AG09319 (cell line): ENCODE data around the gene RILPL1.
A peak's percentile ranks its signal among the peaks of the same experiment; 100 is the strongest.
"Not testable (repeated sequence)": the region's sequence is repeated elsewhere in the genome, so short reads cannot be mapped to it uniquely, and the experiment has no call there.

Source experiments
- DNase-seq: peaks from one replicate; pipeline ENCODE4 v3.0.0-alpha.2; 2010; ENCODE audit warnings: low read depth; ENCODE audit errors: extremely low read depth
- CTCF ChIP-seq: IDR thresholded peaks from 2 replicates; pipeline ENCODE4 v1.5.1; 2011; ENCODE audit warnings: low read depth, mild to moderate bottlenecking, inconsistent platforms, low read length, moderate library complexity

The RILPL1 gene

DNA sequence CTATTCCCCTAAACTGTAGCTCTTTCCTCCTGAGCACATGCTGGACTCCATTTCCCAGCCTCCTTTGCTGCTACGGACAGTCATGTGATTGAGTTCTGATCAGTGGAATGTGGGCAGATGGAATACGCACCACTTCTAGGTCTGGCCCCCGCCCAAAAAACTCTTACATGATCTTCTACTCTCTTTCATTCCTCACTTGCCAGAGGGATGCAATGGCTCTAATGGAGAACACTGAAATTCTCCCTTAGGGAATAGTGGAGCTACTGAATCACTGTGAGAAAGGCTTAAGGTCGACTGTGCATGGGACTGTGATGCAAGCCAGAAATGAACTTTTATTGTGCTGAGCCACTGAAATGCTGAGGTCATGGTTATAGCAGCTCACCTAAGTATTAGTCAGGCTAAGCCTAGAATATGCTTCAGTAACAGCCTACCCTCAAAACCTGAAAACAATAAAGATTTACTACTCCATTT is 37.9 kb upstream of the RILPL1 start:
- no peak for TF ChIP-seq CTCF

DNA sequence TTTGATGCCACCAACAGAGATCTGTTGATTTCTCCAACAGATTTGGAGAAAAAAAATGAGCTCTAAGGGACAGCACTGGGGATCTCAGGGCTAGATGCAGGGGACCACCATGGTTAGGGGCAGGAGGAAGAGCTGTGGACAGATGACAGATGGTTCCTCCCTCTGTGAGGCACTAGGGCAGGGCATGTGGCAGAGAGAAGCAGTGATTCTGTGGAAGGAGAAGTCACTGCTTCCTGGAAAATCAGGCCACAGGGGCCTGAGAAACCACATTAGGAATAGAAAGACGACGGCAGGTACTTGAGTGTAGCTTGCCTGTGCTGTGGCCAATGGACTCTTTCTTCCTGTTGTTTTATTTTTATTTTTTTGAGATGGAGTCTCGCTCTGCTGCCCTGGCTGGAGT is 25.9 kb upstream of the RILPL1 start:
- DNase-seq, result no peak

More for the DNA sequence above, 37.9 kb upstream of the RILPL1 start:
- peak; percentile 39 for DNase-seq

GRCh38 chr12:123558487-123558886 is 25.0 kb upstream of the RILPL1 start:
- not testable (repeated sequence) for DNase-seq

More for the DNA sequence above, 25.9 kb upstream of the RILPL1 start:
- TF ChIP-seq CTCF, result no peak

- DNase-seq, result not testable (repeated sequence)
Measured at GRCh38 chr12:123554843-123555242, 21.3 kb upstream of the RILPL1 start.

GRCh38 chr12:123554136-123554535 is 20.6 kb upstream of the RILPL1 start:
- DNase-seq, result not testable (repeated sequence)

DNA sequence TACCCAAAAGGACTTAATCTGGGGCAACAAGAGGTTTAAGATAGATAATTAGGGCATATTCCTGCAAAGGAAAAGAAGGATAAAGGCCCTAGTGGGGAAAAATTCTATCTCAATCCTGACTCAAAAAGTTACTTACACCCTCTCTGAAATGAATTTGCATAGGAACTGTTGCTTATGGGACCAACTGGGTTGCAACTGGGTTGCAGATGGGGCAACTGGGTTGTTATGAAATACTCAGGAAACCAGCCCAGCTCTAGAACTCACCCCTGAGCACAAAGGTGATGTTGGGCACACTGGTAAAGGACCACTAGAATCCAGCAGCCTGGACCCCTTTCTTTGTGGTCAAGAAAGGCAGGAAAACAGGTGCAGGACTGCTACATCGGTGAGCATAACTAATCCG is 17.2 kb upstream of the RILPL1 start:
- no peak for TF ChIP-seq CTCF
- no peak for DNase-seq

- TF ChIP-seq CTCF, result no peak
- DNase-seq, result no peak
Measured at GRCh38 chr12:123548107-123548506, 14.6 kb upstream of the RILPL1 start.

GRCh38 chr12:123546281-123546680 is 12.8 kb upstream of the RILPL1 start:
- no peak for TF ChIP-seq CTCF
- DNase-seq, result no peak

- DNase-seq, result no peak
- TF ChIP-seq CTCF, result no peak
Measured at GRCh38 chr12:123543541-123543940, 10.0 kb upstream of the RILPL1 start.
